Hepatocyte (in vitro differentiated cells): ENCODE measurements around the gene CHIT1. TPM values are rescaled to one million over a fixed set of nuclear protein-coding genes. Genes with fewer than 3 reads are reported as not detected.
A peak's percentile ranks its signal among the peaks of the same experiment; 100 is the strongest.

Experiments
- DNase-seq: peaks from one replicate; pipeline ENCODE4 v3.0.0-alpha.2; 2016; ENCODE audit warnings: low spot score
- H2AFZ ChIP-seq: fragments of 200-600 bp; sonication (generic); 2 replicates; pipeline ENCODE4 v1.6.0; 2016; ENCODE audit warnings: antibody characterized with exemption, mild to moderate bottlenecking
- H3K27ac ChIP-seq: fragments of 200-600 bp; sonication (generic); 2 replicates; pipeline ENCODE4 v1.5.1; 2016; ENCODE audit warnings: mild to moderate bottlenecking
- H3K27me3 ChIP-seq: fragments of 200-600 bp; sonication (generic); 2 replicates; pipeline ENCODE4 v1.6.1; 2016
- H3K36me3 ChIP-seq: fragments of 200-600 bp; sonication (generic); replicated peaks from 2 replicates; pipeline ENCODE4 v1.5.1; 2016; ENCODE audit warnings: low read depth; ENCODE audit not compliant: insufficient read depth
- H3K4me1 ChIP-seq: fragments of 200-600 bp; sonication (generic); 2 replicates; pipeline ENCODE4 v1.5.1; 2016; ENCODE audit warnings: mild to moderate bottlenecking, moderate library complexity; ENCODE audit not compliant: insufficient read depth
- H3K4me2 ChIP-seq: fragments of 200-600 bp; sonication (generic); 2 replicates; pipeline ENCODE4 v1.6.0; 2016
- H3K4me3 ChIP-seq: fragments of 200-600 bp; sonication (generic); 2 replicates; pipeline ENCODE4 v1.5.1; 2016; ENCODE audit warnings: mild to moderate bottlenecking
- H3K79me2 ChIP-seq: fragments of 200-600 bp; sonication (generic); 2 replicates; pipeline ENCODE4 v1.6.0; 2017; ENCODE audit warnings: mild to moderate bottlenecking
- H3K9me2 ChIP-seq: fragments of 200-600 bp; sonication (generic); replicated peaks from 2 replicates; pipeline ENCODE4 v1.6.0; 2017; ENCODE audit warnings: mild to moderate bottlenecking; ENCODE audit not compliant: insufficient read depth
- H3K9me3 ChIP-seq: fragments of 200-600 bp; sonication (generic); 2 replicates; pipeline ENCODE4 v1.5.1; 2016; ENCODE audit warnings: low read depth, mild to moderate bottlenecking
- H4K20me1 ChIP-seq: fragments of 200-600 bp; sonication (generic); 2 replicates; pipeline ENCODE4 v1.6.0; 2016; ENCODE audit warnings: mild to moderate bottlenecking; ENCODE audit not compliant: insufficient read depth, poor library complexity, severe bottlenecking
- CTCF ChIP-seq: fragments of 200-600 bp; sonication (generic); IDR thresholded peaks from 2 replicates; pipeline ENCODE4 v1.5.1; 2016; ENCODE audit warnings: antibody characterized with exemption, mild to moderate bottlenecking; ENCODE audit not compliant: poor library complexity
- EZH2 ChIP-seq: fragments of 200-600 bp; sonication (generic); IDR thresholded peaks from 2 replicates; pipeline ENCODE4 v1.6.1; 2016; ENCODE audit warnings: antibody characterized with exemption, mild to moderate bottlenecking, borderline replicate concordance
- EZH2phosphoT487 ChIP-seq: fragments of 200-600 bp; sonication (generic); IDR thresholded peaks from one replicate; pipeline ENCODE4 v1.6.1; 2018; ENCODE audit warnings: antibody characterized with exemption, mild to moderate bottlenecking, low read depth, moderate library complexity; ENCODE audit not compliant: unreplicated experiment, severe bottlenecking
- WGBS: methylation state at CpG from one replicate; pipeline ENCODE4 v1.1.6; 2016; ENCODE audit warnings: low lambda C conversion rate; ENCODE audit errors: missing lambda C conversion rate; 5-methylcytosine and 5-hydroxymethylcytosine counted together
- polyA plus RNA-seq: library from polyadenylated mRNA; unstranded; fragments of >200 nt; fragmentation: Nextera tagmentation; extraction: Ambion mirVana; gene quantifications from 2 replicates; pipeline ENCODE4 v1.2.1, GENCODE V29; 2016
- total RNA-seq: library from RNA; depleted of rRNA; stranded (reverse); fragments of >200 nt; gene quantifications from 2 replicates; pipeline ENCODE4 v1.2.3, GENCODE V29; 2014

The CHIT1 gene
- total and polyA plus RNA-seq, 2 experiments from 2014 or later: 0.93 to 1.1 TPM

GRCh38 chr1:203201516-203202205, 27.8 kb downstream of the CHIT1 start:
- Histone ChIP-seq H3K4me2 (no peak overlapping the region), H4K20me1 (no peaks in the 10 kb centered on the region), H3K36me3 (no peaks in the 10 kb centered on the region), H3K4me3 (no peak overlapping the region), H3K4me1 (peaks cover 13% of the 10 kb centered on the region), H3K27ac (peak overlapping the region; percentile 79), H3K27me3 (no peaks in the 10 kb centered on the region), H3K79me2 (no peaks in the 10 kb centered on the region), H2AFZ (no peak overlapping the region), H3K9me2 (no peaks in the 10 kb centered on the region), H3K9me3 (no peaks in the 10 kb centered on the region)
- TF ChIP-seq EZH2 (no peak), EZH2phosphoT487 (no peak), CTCF (no peak)
- WGBS: 77% methylated on average over 10 of the region's 10 CpGs
- DNase-seq: no peak

GRCh38 chr1:203200916-203201315, 28.6 kb downstream of the CHIT1 start:
- TF ChIP-seq EZH2 (no peak), CTCF (no peak), EZH2phosphoT487 (no peak)
- H4K20me1 ChIP-seq: no peaks in the 10 kb centered on the region
- peak overlapping the region; percentile 79 for H3K27ac ChIP-seq
- H3K4me1 ChIP-seq: peaks cover 13% of the 10 kb centered on the region
- H3K79me2 ChIP-seq: no peaks in the 10 kb centered on the region
- H3K27me3 ChIP-seq: no peaks in the 10 kb centered on the region
- 73% methylated on average over 1 of the region's 1 CpG for WGBS
- no peaks in the 10 kb centered on the region for H3K9me3 ChIP-seq
- H2AFZ ChIP-seq: no peak overlapping the region
- no peaks in the 10 kb centered on the region for H3K9me2 ChIP-seq
- DNase-seq: no peak
- H3K4me3 ChIP-seq: no peak overlapping the region
- H3K4me2 ChIP-seq: peak overlapping the region; percentile 41
- no peaks in the 10 kb centered on the region for H3K36me3 ChIP-seq

- Histone ChIP-seq H4K20me1 (no peaks in the 10 kb centered on the region), H3K27ac (peak overlapping the region; percentile 79), H3K4me1 (peaks cover 13% of the 10 kb centered on the region), H3K9me3 (no peaks in the 10 kb centered on the region), H2AFZ (no peak overlapping the region), H3K9me2 (no peaks in the 10 kb centered on the region), H3K36me3 (no peaks in the 10 kb centered on the region), H3K4me2 (peak overlapping the region; percentile 41), H3K27me3 (no peaks in the 10 kb centered on the region), H3K4me3 (no peak overlapping the region), H3K79me2 (no peaks in the 10 kb centered on the region)
- no peak for TF ChIP-seq EZH2
- TF ChIP-seq EZH2phosphoT487: no peak
- TF ChIP-seq CTCF: no peak
- no peak for DNase-seq
- WGBS: 65% methylated on average over 8 of the region's 8 CpGs
These were observed 29.5 kb downstream of the CHIT1 start for GRCh38 chr1:203199816-203200571.
